ENCODE results near the gene TRIP13. TPM values are rescaled to one million over a fixed set of nuclear protein-coding genes. Genes with fewer than 3 reads are reported as not detected.

The TRIP13 gene
- total RNA-seq, 4 donors from 2014 or later: 1.1 to 1.7 (median 1.3) TPM; not detected in 1

DNA sequence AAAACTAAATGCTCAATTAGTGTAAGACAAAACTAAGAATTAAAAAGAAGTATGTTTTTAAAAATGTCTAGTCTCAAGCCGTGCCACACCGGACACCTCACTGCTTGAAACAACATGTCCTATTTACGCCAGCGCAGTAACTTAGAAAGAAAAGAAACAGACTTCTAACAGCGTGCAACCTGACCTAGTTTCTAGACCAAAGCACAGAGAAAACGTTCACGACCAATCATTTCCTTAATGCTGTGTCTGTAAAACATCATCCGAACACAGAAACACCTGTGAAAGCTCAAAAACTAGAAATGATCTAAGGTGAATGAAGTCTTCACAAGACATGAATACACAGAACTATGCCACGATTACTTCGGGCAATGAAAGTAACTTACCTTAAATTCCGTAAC, 4.0 kb upstream of the TRIP13 start:
- no peaks in the 10 kb centered on the region for H3K27me3 ChIP-seq
- TF ChIP-seq POLR2A (IDR thresholded peaks at IDR 0.05): no peak
- TF ChIP-seq, protein P1, sequence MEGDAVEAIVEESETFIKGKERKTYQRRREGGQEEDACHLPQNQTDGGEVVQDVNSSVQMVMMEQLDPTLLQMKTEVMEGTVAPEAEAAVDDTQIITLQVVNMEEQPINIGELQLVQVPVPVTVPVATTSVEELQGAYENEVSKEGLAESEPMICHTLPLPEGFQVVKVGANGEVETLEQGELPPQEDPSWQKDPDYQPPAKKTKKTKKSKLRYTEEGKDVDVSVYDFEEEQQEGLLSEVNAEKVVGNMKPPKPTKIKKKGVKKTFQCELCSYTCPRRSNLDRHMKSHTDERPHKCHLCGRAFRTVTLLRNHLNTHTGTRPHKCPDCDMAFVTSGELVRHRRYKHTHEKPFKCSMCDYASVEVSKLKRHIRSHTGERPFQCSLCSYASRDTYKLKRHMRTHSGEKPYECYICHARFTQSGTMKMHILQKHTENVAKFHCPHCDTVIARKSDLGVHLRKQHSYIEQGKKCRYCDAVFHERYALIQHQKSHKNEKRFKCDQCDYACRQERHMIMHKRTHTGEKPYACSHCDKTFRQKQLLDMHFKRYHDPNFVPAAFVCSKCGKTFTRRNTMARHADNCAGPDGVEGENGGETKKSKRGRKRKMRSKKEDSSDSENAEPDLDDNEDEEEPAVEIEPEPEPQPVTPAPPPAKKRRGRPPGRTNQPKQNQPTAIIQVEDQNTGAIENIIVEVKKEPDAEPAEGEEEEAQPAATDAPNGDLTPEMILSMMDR (IDR thresholded peaks at IDR 0.05): no peak
- H3K27ac ChIP-seq: no peak overlapping the region
- DNase-seq: no peak
- intact Hi-C loops (cut with DNase I): no loop called here
- peaks cover 13 to 15% of the 10 kb centered on the region in 2 donors for H3K4me1 ChIP-seq
- no peak overlapping the region for H3K4me3 ChIP-seq (replicated peaks in 1 of 3)
- WGBS, 2 donors: 94 to 96% methylated on average over 11 of the region's 11 CpGs
- H3K9me3 ChIP-seq: no peaks in the 10 kb centered on the region
- peaks cover 36 to 54% of the 10 kb centered on the region in 2 donors for H3K36me3 ChIP-seq

DNA sequence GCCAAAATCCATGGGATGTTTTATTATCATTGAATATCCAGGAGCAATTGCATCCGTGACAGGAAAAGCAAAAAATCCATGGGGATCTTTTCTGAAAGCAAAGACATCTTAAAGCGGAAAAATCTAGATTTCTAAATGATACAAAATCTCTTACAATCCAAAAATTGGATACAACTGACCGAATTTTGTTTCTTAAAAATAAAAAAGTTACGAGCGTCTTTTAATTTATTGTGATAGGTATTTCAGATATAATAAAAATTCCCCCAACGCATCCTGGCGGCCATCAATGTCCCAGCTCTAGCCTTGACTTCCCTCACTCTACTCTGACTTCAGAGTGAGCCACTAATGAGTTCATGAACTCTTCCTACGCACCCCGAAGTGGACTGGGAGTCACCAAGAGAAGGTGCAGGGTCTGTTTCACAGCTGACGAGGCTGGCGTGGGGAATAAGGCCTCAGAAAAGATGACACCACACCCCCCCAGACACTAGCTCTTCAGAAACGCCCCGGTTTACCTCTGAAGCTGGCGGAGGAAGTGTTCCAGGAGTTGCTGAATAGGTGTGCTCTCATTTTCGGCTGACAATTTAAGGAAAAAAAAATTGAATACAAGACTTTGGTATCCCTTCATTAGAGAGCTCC, 3.5 kb upstream of the TRIP13 start:
- H3K36me3 ChIP-seq: peaks cover 32 to 48% of the 10 kb centered on the region in 2 donors
- H3K9me3 ChIP-seq: no peaks in the 10 kb centered on the region

DNA sequence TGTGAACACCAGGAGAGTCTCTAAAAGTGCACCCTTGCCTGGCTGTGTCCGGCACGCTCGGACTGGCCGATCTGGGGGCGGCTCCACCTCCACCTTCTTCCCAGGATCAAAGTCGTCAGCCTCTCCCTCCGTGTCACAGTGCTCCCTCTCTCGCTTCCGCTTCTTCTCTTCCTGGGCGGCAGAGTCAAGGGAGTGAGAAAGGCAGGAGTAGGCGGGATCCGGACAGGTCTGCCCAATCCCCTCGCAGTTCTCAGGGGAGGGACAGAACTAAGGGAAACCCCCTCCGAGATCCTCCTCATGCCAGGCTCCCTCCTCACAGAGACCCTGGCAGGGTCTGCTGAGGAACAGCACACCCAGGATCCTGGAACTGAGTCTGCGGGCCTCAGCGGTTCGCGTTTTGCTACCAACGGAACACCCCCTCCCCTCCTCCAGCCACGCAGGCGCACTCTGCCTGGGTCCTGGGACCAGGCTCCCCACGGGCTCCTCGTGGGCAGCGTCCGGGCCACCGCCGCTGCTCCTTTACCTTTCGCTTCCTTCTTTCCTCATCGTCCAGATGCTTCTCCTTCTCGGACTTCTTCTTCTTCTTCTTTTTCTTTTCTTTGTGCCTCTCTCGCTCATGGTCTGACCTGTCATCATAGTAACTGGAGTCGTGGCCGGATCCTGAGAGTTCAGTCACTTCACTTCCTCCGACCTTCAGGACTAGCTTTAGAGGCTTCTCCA, 1.4 kb upstream of the TRIP13 start:
- no peak for DNase-seq
- no peak for TF ChIP-seq POLR2A (IDR thresholded peaks at IDR 0.05)
- TF ChIP-seq, protein P1 (IDR thresholded peaks at IDR 0.05): no peak
- peak overlapping the region in 1 of 3 donors; percentile 95 for H3K4me3 ChIP-seq (replicated peaks in 1 of 3)
- peaks cover 13 to 15% of the 10 kb centered on the region in 2 donors for H3K4me1 ChIP-seq
- WGBS, 2 donors: 88 to 89% methylated on average over 34 of the region's 34 CpGs
- intact Hi-C loops (cut with DNase I): no loop called here
- peaks cover 20 to 32% of the 10 kb centered on the region in 2 donors for H3K36me3 ChIP-seq
- no peak overlapping the region for H3K27ac ChIP-seq
- H3K9me3 ChIP-seq: no peaks in the 10 kb centered on the region
- no peaks in the 10 kb centered on the region for H3K27me3 ChIP-seq

More for the DNA sequence above, 3.5 kb upstream of the TRIP13 start:
- no peak for DNase-seq
- Histone ChIP-seq H3K27ac (no peak overlapping the region), H3K4me3 (replicated peaks in 1 of 3) (no peak overlapping the region), H3K27me3 (no peaks in the 10 kb centered on the region), H3K4me1 (peaks cover 13 to 15% of the 10 kb centered on the region in 2 donors)
- WGBS, 2 donors: 95 to 98% methylated on average over 15 of the region's 15 CpGs
- intact Hi-C loops (cut with DNase I): no loop called here
- TF ChIP-seq, protein P1 (IDR thresholded peaks at IDR 0.05): no peak
- no peak for TF ChIP-seq POLR2A (IDR thresholded peaks at IDR 0.05)

DNA sequence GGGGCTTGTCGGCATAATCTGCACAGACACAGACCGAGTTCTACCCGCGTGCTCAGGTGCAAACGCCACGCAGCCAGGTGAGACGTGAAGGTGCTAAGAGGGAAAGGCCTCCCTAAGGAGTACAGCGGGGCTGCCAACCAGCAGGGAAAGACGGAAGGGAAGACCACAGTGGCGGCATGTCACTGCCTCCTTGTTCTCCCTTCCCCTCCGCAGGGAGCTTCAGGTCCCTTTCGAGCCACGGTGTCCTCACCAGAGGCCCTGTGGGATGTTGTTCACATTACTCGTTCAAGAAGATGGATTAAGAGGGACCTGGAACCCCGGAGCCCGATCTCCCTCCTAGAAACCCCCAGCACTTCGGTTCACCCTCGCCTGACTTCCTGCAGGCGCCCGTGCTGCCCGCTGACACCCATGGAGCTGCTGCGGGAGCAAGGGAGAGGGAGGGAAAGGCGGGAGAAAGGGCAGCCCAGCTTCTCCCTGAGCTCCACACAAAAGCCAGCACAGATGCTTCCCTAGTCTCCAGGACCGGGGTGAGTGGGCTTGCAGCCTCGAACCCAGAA, 769 bp upstream of the TRIP13 start:
- DNase-seq: peak; percentile 12 to 27
- Histone ChIP-seq H3K4me3 (replicated peaks in 1 of 3) (peak overlapping the region; percentile 65 to 95 (median 76)), H3K27ac (peak overlapping the region in 2 of 3 donors; percentile 60 to 74), H3K9me3 (no peaks in the 10 kb centered on the region), H3K27me3 (no peaks in the 10 kb centered on the region), H3K4me1 (peaks cover 13 to 15% of the 10 kb centered on the region in 2 donors), H3K36me3 (peaks cover 14 to 26% of the 10 kb centered on the region in 2 donors)
- intact Hi-C loops (cut with DNase I): no loop called here
- no peak for TF ChIP-seq POLR2A (IDR thresholded peaks at IDR 0.05)
- TF ChIP-seq, protein P1 (IDR thresholded peaks at IDR 0.05): no peak
- 18 to 25% methylated on average over 18 to 22 of the region's 25 CpGs for WGBS, 2 donors

DNA sequence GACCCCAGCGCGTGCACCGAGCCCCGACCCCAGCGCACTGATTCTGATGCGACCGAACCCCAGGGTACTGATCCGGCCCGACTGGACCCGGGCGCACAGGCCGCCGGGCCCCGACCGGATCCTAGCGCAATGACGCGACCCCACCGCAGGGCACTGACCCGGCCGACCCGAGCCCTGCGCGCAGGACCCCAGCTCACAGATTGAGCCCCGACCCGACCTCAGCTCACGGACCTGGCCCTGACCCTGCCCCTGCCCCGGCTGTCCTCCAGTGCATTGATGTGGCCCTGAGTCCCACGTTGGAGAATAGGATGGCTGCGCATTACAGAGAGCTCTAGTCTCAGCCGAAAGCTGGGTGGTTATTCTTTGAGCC, 438 bp downstream of the TRIP13 start:
- WGBS, 2 donors: 0 to 3% methylated on average over 14 to 26 of the region's 31 CpGs
- Histone ChIP-seq H3K4me3 (replicated peaks in 1 of 3) (peak overlapping the region in 1 of 3 donors; percentile 95), H3K27ac (no peak overlapping the region), H3K27me3 (no peaks in the 10 kb centered on the region), H3K4me1 (peaks cover 13 to 15% of the 10 kb centered on the region in 2 donors), H3K36me3 (peaks cover 2 to 19% of the 10 kb centered on the region in 2 donors), H3K9me3 (no peaks in the 10 kb centered on the region)
- TF ChIP-seq, protein P1 (IDR thresholded peaks at IDR 0.05): no peak
- no peak for TF ChIP-seq POLR2A (IDR thresholded peaks at IDR 0.05)
- intact Hi-C loops (cut with DNase I): no loop called here
- DNase-seq: no peak

Measured in thyroid gland (tissue), 4 donors.